Stimulated activated CD8-positive, alpha-beta memory T cell treated with anti-CD3 and anti-CD28 coated beads, Interleukin-12 subunit alpha, Interleukin-12 subunit beta, amount 100 ng/mL, for 24 hours (primary cell): ENCODE results near the gene GZMH.
"Not testable (repeated sequence)": the region's sequence is repeated elsewhere in the genome, so short reads cannot be mapped to it uniquely, and the experiment has no call there.

Experiments used
- DNase-seq: peaks from one replicate; pipeline ENCODE4 v3.0.0-alpha.2; 2020; ENCODE audit errors: extremely low read depth

GZMH gene

DNA sequence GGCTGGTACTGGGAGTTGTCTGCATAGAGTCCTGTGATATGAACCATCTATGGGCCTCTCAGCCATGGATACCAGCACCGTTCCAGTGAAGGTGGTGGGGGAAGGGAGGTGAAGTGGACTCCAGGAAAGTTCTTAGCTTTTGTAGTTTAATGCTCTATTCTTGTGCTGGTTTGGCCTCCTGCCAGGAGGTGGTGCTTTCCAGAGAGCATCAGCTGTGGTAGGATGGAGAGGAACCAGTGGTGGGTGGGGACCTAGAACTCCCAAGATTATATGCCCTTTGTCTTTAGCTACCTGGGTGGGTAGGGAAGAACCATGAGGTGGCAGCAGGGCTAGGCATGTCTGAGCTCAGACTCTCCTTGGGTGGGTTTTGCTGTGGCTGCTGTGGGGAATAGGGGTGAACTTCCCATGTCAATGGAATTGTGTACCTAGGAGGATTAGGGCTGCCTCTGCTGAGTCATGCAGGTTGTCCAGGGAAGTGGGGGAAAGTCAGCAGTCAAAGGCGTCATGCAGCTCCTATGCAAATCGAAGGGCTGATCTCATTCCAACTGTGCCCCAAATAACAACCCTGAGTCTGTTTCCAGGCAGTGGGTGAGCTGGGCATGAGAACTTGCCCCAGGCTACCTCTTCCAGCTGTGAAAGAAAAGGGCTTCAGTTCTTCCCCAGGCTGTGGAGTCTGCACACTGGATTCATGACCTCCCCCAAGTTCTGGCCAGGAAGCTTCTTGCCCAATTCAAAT lies 14.2 kb downstream of the GZMH start:
- DNase-seq, result no peak

DNA sequence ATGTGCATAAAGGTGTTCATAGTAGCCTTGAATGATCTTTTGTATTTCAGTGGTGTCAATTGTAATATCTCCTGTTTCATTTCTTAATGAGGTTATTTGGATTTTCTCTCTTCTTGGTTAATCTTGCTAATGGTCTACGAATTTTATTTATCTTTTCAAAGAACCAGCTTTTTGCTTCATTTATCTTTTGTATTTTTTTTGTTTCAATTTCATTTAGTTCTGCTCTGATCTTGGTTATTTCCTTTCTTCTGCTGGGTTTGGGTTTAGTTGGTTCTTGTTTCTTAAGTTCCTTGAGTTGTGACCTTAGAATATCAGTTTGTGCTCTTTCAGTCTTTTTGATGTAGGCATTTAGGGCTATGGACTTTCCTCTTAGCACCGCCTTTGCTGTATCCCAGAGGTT lies 18.5 kb downstream of the GZMH start:
- not testable (repeated sequence) for DNase-seq

DNA sequence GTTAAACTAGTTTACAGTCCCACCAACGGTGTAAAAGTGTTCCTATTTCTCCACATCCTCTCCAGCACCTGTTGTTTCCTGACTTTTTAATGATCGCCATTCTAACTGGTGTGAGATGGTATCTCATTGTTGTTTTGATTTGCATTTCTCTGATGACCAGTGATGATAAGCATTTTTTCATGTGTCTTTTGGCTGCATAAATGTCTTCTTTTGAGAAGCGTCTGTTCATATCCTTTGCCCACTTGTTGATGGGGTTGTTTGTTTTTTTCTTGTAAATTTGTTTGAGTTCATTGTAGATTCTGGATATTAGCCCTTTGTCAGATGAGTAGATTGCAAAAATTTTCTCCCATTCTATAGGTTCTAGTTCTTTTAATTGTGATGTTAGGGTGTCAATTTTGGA lies 25.1 kb downstream of the GZMH start:
- not testable (repeated sequence) for DNase-seq

DNA sequence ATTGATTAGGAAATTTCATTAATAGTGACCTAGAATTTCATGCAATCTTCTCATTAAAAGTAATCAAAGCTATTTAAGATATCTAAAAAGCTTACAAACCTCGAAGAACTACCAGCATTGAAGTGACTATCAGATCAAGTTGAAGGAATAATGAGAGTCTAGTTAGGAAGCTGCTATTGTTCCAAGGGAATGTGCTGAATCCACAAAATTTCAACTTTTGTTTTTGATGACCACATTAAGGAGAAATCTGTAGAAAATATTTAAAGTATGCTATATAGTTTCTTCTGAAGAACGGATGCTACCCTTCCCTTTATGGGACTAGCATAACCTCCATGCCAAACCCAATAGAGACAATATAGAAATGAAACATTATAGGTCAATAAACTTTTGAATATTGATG lies 30.9 kb downstream of the GZMH start:
- DNase-seq, result no peak

DNA sequence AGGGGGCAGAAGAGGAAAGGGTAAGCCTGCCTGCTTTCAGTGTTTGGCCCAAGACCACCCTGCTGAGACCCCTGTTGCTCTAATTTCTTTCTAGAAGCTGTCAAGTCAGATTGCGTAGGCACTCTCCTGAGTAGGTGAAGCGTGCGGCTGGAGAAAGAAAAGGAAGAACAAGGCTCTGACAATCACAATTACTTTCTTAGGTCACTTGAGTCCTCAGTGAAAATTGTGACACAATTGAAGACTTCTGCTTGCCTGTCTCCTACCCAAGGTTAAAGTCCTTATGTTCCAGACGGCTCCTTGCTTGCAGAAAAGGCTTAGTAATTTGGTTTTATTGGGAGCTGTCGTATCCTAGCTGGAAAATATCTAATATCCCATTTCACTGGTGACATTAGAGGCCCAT lies 32.7 kb downstream of the GZMH start:
- no peak for DNase-seq

DNA sequence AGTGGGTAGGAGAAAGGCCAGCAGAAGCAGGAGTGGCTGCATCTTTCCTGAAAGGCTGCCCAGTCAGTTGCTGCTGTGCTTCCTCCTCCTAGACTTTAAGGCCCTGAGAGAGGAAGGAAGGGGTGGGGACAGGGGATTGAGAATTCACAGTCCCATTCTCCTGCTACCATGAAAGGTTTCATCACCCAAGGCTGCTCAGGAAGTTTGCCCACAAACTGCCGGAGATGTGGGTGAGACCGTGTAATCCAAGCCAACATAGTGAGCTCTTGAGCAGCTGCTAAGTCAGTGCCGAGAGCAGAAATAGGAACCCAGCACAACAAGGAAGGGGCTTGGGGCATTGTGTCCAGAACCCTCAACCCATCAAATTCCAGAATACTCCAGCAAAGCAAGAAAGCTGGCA lies 33.3 kb downstream of the GZMH start, which contains the start of gene CTSG:
Gene CTSG (minus strand): TSS at position 69 of the 400 bp plus-strand sequence. CDS start 27 bp downstream, at position 42.
- DNase-seq, result no peak

DNA sequence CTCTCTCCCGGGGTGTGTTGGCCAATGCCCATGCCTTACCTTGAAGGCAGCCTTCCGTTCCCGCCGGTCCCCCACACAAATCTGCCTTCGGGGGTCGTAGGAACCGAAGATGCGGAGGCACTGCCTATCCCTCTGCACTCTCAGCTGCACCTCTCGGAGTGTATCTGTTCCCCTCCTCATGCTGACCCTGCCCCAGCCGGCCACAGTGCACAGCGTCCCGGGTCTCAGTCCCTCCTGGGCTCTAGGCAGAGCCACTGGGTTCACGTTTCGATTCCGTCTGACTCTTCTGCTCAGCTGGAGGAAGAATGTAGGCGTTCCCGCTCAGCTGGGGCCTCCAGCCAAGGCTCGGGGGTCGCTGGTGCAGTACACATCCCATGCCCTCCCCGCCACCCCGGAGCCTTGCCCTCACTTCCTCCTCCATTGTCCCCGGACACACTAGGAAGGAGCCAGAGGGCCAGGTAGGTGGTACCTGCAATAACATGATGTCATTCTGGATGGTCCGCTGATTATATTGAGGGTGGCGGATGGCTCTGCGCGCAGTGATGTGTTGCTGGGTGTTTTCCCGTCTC lies 35.2 kb downstream of the GZMH start:
- DNase-seq, result no peak

DNA sequence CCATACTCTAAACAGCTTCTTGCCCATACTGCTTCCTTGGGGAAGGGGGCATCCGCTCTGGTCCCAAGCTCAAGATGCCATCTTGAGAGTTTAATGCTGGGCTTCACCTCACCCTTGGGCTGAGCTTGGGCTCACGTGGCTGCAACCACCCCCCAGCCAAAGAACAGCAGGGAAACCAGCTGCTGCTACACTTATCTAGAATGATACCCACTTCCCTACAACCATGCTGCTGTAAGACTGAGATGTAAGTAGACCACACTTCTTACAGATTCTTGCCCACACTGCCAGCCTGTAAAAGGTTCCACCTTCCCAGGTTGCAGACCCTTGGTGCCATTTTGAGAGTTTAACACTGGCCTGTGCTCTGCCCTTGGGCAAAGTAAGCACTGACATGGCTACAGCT lies 43.2 kb downstream of the GZMH start:
- DNase-seq, result no peak

DNA sequence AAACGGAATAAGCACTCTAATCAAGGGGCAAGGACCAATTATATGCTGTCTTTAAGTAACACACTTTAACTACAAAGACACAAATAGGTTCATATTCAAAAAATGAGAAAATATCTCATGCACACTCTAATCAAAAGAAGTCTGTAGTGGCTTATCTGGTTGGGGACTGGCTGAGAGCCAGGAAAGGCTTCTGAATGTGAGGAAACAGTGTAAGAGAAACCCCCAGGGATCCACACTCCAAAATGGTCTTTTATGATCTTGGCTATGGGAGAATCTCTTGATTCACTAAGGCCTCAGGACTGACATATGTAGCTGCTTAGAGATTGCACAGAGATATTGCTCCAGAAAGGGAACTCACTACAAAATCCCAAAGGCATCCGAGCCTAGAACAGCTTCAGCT lies 43.7 kb downstream of the GZMH start:
- no peak for DNase-seq

DNA sequence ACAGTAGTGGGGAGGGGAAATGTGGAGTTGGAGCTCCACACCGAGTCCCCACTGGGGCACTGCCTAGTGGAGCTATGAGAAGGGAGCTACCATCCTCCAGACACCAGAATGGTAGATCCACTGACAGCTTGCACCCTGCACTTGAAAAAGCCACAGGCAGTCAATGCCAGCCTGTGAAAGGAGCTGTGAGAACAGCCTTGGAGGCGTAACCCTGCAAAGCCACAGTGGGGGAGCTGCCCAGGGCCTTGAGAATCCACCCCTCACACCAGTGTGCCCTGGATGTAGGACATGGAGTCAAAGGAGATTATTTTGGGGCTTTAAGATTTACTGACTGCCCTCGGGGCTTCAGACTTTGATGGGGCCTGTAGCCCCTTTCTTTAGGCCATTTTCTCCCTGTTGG lies 46.0 kb downstream of the GZMH start:
- DNase-seq, result no peak

DNA sequence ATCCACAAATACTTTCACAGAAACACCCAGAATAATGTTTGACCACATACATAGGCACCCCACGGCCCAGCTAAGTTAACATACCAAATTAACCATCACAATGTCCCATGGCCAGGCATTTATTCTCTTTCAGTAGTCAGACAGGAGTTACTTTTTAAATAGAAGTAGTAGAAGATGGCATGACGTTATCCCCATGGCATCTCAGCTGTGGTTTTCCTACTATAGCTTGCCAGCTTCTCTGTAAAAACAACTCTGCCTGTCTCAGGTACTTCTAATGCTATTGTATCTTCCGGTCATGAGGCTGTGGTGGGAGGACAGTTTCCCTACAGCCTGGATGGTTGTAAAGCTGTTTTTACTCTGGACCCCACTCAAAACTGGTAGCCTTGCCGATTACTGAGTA lies 52.7 kb downstream of the GZMH start:
- DNase-seq, result no peak
